H7 (cell line): ENCODE measurements around the gene MAP2K1. TPM values are rescaled to one million over a fixed set of nuclear protein-coding genes. Genes with fewer than 3 reads are reported as not detected.
A peak's percentile ranks its signal among the peaks of the same experiment; 100 is the strongest.
"Not testable (repeated sequence)": the region's sequence is repeated elsewhere in the genome, so short reads cannot be mapped to it uniquely, and the experiment has no call there.

ENCODE experiments used
- DNase-seq: peaks from one replicate; pipeline ENCODE4 v3.0.0; 2012
- H3K27me3 ChIP-seq: 2 replicates; pipeline ENCODE4 v1.6.0; 2011; ENCODE audit warnings: mild to moderate bottlenecking, low read length; ENCODE audit not compliant: control insufficient read depth, insufficient read depth
- H3K36me3 ChIP-seq: replicated peaks from 2 replicates; pipeline ENCODE4 v1.5.1; 2011; ENCODE audit warnings: low read length; ENCODE audit not compliant: control insufficient read depth, insufficient read depth
- H3K4me3 ChIP-seq: 2 replicates; pipeline ENCODE4 v1.5.1; 2011; ENCODE audit warnings: low read depth, mild to moderate bottlenecking, control low read depth, low read length, moderate library complexity; ENCODE audit not compliant: insufficient read depth
- total RNA-seq: library from RNA; depleted of rRNA; stranded (reverse); fragments of >200 nt; shearing (Covaris generic); gene quantifications from 2 replicates; pipeline ENCODE4 v1.2.3, GENCODE V29; 2014; rRNA removed

Gene MAP2K1
- 42.6 and 45.8 TPM in 2 replicates for total RNA-seq

DNA sequence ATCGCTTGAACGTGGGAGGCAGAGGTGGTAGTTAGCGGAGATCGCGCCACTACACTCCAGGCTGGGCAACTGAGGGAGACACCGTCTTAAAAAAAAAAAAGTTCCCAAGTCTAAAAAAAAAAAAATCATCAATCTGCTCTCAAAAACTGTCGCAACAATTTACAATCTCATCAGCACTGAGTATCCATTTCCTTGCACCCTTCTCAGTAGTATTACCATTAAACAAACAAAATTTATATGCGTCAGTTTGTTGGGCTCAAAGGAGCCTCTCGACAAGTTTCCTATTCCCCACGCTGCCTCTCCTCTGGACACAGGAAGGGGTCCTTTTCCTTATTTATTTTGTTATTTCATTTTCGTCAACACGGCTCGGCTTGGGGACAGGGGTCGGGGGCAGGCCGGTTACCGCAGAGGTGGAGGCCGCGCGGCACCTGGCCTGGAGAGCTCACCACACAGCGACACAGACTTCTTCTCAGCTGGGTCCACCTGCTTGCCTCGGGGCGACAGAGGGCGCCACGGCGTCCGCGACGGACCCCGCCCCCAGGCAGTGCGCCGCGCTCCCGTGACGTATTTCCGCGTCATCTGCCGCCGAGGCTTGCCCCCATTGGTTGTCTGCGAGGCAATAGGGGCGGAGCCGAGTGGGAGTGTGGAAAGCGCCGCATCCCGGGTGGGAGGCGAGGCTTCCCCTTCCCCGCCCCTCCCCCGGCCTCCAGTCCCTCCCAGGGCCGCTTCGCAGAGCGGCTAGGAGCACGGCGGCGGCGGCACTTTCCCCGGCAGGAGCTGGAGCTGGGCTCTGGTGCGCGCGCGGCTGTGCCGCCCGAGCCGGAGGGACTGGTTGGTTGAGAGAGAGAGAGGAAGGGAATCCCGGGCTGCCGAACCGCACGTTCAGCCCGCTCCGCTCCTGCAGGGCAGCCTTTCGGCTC, at the start of gene MAP2K1:
Gene MAP2K1, plus strand, starts transcription at position 709 of the 920 bp plus-strand sequence. CDS start 436 bp downstream, outside the sequence.
- Histone ChIP-seq H3K36me3 (no peaks in the 10 kb centered on the region), H3K4me3 (peak within 1 kb of the TSS; percentile 82), H3K27me3 (no peaks in the 10 kb centered on the region)
- peak; percentile 98 for DNase-seq

GRCh38 chr15:66348530-66348929, 38.2 kb upstream of the MAP2K1 start:
- DNase-seq, H3K27me3 ChIP-seq, H3K4me3 ChIP-seq, H3K36me3 ChIP-seq: not testable (repeated sequence)

- no peak for DNase-seq
- Histone ChIP-seq H3K4me3 (peak overlapping the region; percentile 73), H3K36me3 (no peaks in the 10 kb centered on the region; the same call in 1 of the 2 replicates), H3K27me3 (no peaks in the 10 kb centered on the region)
Measured at GRCh38 chr15:66356077-66356358, 30.7 kb upstream of the MAP2K1 start.

GRCh38 chr15:66356359-66357236, 30.1 kb upstream of the MAP2K1 start, which contains the start of gene TIPIN:
Gene TIPIN, minus strand, starts transcription at chr15:66356685. Its CDS starts 3,738 bp downstream, at chr15:66352947.
- no peaks in the 10 kb centered on the region for H3K27me3 ChIP-seq
- peak within 1 kb of the TSS; percentile 73 for H3K4me3 ChIP-seq
- peak; percentile 95 for DNase-seq
- H3K36me3 ChIP-seq: no peaks in the 10 kb centered on the region; the same call in 1 of the 2 replicates

GRCh38 chr15:66359740-66360139, 27.0 kb upstream of the MAP2K1 start:
- Histone ChIP-seq H3K4me3 (no peak overlapping the region), H3K36me3 (no peaks in the 10 kb centered on the region), H3K27me3 (no peaks in the 10 kb centered on the region)
- DNase-seq: no peak

DNA sequence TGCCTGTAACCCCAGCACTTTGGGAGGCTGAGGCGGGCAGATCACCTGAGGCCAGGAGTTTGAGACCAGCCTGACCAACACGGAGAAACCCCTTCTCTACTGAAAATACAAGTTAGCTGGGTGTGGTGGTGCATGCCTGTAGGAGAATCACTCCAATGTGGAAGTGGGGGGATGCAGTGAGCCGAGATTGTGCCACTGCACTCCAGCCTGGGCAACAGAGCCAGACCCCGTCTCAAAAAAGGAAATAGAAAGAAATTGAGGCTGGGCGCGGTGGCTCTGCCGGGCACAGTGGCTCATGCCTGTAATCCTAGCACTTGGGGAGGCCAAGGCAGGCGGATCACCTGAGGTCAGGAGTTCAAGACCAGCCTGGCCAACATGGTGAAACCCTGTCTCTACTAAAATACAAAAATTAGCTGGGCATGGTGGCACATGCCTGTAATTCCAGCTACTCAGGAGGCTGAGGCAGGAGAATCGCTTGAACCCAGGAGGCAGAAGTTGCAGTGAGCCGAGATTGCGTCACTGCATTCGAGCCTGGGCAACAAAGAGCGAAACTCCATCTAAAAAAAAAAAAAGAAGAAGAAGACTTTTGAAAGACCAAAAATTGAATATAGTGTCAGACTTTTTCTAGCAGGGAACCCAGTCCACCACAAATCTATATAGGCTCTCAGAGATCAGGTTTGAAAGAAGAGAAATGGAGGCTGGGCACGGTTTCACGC, 24.8 kb upstream of the MAP2K1 start:
- not testable (repeated sequence) for H3K4me3 ChIP-seq, DNase-seq, H3K27me3 ChIP-seq, H3K36me3 ChIP-seq

DNA sequence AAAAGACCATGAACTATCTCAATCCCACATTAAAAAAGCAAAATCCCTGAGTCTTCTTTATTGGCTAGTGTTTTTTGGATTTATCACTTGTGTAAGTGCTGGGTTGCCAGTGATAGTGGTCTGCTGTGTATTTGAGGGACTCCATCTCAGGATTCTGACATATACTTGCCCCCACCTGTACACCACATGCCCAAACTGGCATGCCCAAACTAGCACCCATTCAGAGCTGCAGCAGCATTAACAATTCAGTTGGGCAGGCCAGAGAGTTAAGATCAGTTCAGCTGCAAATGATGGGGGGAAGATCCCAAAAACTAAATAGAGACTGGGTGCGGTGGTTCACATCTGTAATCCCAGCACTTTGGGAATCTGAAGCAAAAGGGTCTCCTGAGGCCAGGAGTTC, 23.9 kb upstream of the MAP2K1 start:
- no peak overlapping the region for H3K4me3 ChIP-seq
- DNase-seq: no peak
- H3K36me3 ChIP-seq: no peaks in the 10 kb centered on the region
- no peaks in the 10 kb centered on the region for H3K27me3 ChIP-seq

- H3K36me3 ChIP-seq: no peaks in the 10 kb centered on the region
- H3K4me3 ChIP-seq: no peak overlapping the region
- no peak for DNase-seq
- no peaks in the 10 kb centered on the region for H3K27me3 ChIP-seq
Measured at GRCh38 chr15:66364944-66365528, 21.7 kb upstream of the MAP2K1 start.

DNA sequence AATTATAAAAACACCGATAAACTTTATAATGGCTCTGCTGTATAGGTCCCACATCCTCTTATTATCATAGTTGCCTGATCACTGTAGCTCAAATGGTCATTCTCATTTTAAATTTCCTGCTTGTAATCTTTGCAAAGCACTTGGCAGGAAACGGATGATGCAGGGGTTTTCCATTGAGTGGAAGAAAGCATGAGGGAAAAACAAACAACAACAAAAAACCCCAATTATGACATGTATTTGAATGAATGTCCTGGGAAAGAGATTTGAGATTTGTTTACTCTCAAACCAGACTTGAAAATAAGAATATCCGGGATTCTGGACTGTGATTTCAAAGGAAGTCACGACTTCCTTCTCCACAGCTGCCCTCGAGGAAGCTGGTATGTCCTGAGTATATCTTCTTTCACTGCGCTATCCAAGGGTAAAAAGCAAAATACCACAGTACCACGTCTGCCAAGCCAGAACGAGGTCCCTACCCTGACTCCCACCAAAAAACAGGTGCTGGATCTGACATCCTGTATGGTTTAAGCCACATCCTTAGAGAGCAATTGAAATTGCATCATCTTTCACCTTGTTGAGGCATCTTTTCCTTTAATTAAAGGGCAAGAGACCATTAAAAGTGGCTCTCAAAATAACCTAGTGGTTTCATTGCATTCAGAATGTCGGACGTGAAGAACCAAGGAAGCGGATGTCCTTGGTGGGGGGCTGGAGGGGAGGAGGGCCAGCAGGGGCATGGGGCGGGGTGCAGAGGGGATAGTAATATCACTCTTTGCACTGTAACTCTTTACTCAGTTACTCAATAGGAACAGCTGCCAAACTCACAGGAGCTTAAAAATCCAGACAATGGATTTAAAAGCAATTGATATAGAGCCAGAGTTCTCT, 16.7 kb upstream of the MAP2K1 start:
- H3K4me3 ChIP-seq: no peak overlapping the region
- peak; percentile 65 for DNase-seq
- H3K36me3 ChIP-seq: no peaks in the 10 kb centered on the region
- H3K27me3 ChIP-seq: no peaks in the 10 kb centered on the region

DNA sequence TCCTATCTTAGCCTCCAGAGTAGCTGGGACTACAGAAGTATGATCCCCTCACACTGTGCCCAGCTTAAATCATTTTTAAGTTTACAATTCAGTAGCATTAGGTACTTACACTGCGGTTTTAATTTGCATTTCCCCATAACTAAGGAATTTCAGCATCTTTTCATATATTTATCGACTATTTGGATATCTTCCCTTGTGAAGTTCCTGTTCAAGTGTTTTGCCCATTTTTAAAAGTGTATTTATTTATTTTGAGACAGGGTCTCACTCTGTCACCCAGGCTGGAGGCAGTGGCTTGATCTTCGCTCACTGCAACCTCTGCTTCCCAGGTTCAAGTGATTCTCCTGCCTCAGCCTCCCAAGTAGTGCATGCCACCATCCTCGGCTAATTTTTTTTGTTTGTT, 12.5 kb upstream of the MAP2K1 start:
- Histone ChIP-seq H3K27me3 (no peaks in the 10 kb centered on the region), H3K36me3 (no peaks in the 10 kb centered on the region), H3K4me3 (no peak overlapping the region)
- no peak for DNase-seq

- DNase-seq: no peak
- no peaks in the 10 kb centered on the region for H3K27me3 ChIP-seq
- H3K4me3 ChIP-seq: no peak overlapping the region
- no peaks in the 10 kb centered on the region for H3K36me3 ChIP-seq
Measured at GRCh38 chr15:66378814-66379430, 7.8 kb upstream of the MAP2K1 start.

- H3K4me3 ChIP-seq, DNase-seq, H3K36me3 ChIP-seq, H3K27me3 ChIP-seq: not testable (repeated sequence)
Measured at GRCh38 chr15:66381376-66381775, 5.3 kb upstream of the MAP2K1 start.
